ENCODE results near the gene SCART1.

DNA sequence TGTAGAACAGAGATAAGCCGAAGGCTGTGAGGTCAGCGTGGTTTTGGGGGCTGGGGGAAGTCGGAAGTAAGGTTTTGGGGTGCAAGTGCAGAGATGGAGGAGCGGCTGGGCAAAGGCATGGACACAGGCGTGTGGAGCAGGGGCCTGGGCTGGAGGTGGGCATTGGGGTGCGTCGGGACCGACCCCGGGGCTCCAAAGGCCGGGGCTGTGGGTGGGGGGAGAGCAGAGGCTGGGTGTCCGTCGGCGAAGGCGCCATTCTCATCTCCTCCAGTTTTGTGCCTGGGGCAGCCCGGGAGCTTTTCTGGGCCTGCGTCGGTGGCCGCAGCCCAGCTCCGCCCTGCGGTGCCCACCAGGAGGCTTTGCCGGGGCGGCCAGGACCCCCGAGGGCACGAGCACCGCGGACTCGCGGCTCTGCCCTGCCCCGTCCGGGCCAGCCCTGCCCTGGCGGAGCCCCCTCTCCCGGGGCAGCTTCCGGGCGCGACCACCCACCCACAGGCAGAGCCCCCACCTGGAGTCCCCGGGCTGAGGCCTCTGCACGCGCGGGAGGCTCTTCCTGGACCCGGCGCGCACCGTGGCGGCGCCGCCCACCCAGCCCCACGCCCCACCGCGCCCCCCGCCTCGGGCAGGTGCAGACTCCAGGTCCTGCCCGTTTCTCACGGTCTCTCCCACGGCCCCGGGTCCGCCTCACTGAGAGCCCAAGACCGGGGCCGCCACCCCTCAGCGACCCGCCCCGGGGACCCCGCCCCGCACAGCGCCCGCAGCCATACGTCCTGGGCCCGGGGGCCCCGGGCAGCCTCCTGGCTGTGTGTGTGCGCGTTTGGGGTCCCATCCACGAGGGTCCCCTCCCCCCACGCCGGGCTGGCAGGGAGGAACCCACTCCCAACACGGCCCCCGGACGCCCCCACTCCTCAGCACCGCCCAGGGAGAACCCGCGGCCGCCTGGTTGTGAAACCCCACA is 7.7 kb upstream of the SCART1 start:
- TF ChIP-seq POLR2A (IDR thresholded peaks at IDR 0.05), result no peak
- TF ChIP-seq, protein P1, sequence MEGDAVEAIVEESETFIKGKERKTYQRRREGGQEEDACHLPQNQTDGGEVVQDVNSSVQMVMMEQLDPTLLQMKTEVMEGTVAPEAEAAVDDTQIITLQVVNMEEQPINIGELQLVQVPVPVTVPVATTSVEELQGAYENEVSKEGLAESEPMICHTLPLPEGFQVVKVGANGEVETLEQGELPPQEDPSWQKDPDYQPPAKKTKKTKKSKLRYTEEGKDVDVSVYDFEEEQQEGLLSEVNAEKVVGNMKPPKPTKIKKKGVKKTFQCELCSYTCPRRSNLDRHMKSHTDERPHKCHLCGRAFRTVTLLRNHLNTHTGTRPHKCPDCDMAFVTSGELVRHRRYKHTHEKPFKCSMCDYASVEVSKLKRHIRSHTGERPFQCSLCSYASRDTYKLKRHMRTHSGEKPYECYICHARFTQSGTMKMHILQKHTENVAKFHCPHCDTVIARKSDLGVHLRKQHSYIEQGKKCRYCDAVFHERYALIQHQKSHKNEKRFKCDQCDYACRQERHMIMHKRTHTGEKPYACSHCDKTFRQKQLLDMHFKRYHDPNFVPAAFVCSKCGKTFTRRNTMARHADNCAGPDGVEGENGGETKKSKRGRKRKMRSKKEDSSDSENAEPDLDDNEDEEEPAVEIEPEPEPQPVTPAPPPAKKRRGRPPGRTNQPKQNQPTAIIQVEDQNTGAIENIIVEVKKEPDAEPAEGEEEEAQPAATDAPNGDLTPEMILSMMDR (IDR thresholded peaks at IDR 0.05), result no peak

Data from body of pancreas (tissue), 4 donors.